ENCODE data around the gene MAGEH1. TPM values are rescaled to one million over a fixed set of nuclear protein-coding genes. Genes with fewer than 3 reads are reported as not detected.
A peak's percentile ranks its signal among the peaks of the same experiment; 100 is the strongest.

MAGEH1 gene
- total RNA-seq, 1 donor from 2014 or later: 23.5 TPM

DNA sequence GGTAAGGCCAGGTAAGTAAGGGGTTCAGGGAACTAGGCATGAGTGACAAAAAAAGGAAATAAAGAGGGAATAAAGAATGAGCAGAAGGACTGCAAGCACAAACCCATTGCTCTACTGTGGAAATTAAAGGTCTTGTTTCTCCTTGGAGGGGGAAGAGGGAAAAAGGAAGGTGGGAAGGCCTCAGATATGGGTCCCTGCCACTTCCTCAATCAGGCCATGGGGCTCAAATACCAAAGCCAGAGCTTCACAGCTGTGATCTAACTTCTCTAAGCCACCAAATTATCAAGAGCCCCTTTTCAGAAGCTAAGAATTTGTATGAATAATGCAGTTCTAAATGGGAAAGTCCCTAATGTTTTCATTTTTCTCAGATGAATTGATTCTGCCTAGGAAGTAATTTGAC lies 33.0 kb downstream of the MAGEH1 start:
- H3F3A ChIP-seq (ENCODE audit: low read depth): peaks cover 13% of the 10 kb centered on the region
- no peak overlapping the region for H3K4me3 ChIP-seq
- H2AFZ ChIP-seq (replicated peaks): no peak overlapping the region
- H4K20me1 ChIP-seq (ENCODE audit: low read depth): no peaks in the 10 kb centered on the region
- Mint-ChIP-seq H3K27me3 (ENCODE audit: insufficient read depth, low read depth) (peaks cover 3% of the 10 kb centered on the region), H3K9me3 (peaks cover 8% of the 10 kb centered on the region), H3K4me3 (no peak overlapping the region), H3K27ac (no peak overlapping the region), H3K4me1 (peaks cover 11% of the 10 kb centered on the region), H3K36me3 (peaks cover 3% of the 10 kb centered on the region)
- H3K4me1 ChIP-seq: no peaks in the 10 kb centered on the region
- no peaks in the 10 kb centered on the region for H3K79me2 ChIP-seq (ENCODE audit: low read depth)
- no peak overlapping the region for H3K27ac ChIP-seq
- no peaks in the 10 kb centered on the region for H3K27me3 ChIP-seq
- no peak overlapping the region for H3K4me2 ChIP-seq
- TF ChIP-seq EZH2phosphoT487 (IDR thresholded peaks at IDR 0.05) (no peak), EZH2 (IDR thresholded peaks at IDR 0.05) (no peak)
- TF ChIP-seq, protein P1, sequence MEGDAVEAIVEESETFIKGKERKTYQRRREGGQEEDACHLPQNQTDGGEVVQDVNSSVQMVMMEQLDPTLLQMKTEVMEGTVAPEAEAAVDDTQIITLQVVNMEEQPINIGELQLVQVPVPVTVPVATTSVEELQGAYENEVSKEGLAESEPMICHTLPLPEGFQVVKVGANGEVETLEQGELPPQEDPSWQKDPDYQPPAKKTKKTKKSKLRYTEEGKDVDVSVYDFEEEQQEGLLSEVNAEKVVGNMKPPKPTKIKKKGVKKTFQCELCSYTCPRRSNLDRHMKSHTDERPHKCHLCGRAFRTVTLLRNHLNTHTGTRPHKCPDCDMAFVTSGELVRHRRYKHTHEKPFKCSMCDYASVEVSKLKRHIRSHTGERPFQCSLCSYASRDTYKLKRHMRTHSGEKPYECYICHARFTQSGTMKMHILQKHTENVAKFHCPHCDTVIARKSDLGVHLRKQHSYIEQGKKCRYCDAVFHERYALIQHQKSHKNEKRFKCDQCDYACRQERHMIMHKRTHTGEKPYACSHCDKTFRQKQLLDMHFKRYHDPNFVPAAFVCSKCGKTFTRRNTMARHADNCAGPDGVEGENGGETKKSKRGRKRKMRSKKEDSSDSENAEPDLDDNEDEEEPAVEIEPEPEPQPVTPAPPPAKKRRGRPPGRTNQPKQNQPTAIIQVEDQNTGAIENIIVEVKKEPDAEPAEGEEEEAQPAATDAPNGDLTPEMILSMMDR (IDR thresholded peaks at IDR 0.05): no peak
- DNase-seq (ENCODE audit: low spot score): no peak
- H3K36me3 ChIP-seq: no peaks in the 10 kb centered on the region
- no peak overlapping the region for H3K9ac ChIP-seq
- H3K9me3 ChIP-seq (ENCODE audit: low read depth): no peaks in the 10 kb centered on the region

DNA sequence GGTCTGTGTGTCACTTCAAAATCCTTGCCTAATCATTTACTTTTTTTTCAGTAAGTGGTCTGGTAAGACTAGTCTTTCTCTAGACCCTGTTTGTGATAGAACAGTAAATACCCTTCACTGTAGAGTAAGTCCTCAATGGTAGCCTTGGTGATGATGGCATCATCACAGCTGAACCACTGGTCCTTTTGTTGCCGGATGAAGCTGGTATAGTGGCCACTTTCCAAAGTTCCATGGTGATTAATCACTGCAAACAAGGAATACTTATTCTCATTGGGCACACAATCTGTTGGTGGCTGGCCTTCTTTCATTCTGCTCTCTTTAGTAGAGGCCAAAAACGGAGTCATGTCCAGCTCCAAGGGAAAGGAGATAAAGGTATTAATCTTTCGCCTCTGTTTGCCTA lies 34.8 kb downstream of the MAGEH1 start:
- Mint-ChIP-seq H3K9me3 (peaks cover 8% of the 10 kb centered on the region), H3K36me3 (peaks cover 3% of the 10 kb centered on the region)

DNA sequence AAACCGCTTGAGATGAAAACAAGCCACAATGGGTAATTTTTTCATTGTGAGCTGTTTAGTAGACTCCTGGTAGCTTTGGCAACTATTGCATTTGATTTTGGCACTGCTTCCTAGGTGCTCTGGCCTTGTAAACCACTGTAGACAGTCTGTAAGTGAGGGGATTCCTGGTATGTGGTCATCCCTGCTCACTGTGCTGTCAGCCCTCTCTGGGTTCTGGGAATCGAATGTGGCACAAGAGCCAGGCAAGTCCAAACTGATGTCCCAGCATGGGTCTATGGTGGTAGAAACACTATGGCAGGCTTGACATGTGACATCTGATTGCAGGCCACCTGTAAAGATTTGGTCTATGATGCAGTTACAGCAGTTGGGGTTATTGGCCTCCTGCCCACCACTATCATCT lies 35.2 kb downstream of the MAGEH1 start:
- Mint-ChIP-seq H3K27ac (no peak overlapping the region), H3K4me3 (no peak overlapping the region), H3K36me3 (peaks cover 3% of the 10 kb centered on the region), H3K9me3 (peaks cover 6% of the 10 kb centered on the region), H3K4me1 (peaks cover 18% of the 10 kb centered on the region), H3K27me3 (ENCODE audit: insufficient read depth, low read depth) (peaks cover 3% of the 10 kb centered on the region)
- Histone ChIP-seq H3K79me2 (ENCODE audit: low read depth) (no peaks in the 10 kb centered on the region), H3K4me1 (peaks cover 3% of the 10 kb centered on the region), H2AFZ (replicated peaks) (no peak overlapping the region), H3K4me2 (no peak overlapping the region), H4K20me1 (ENCODE audit: low read depth) (no peaks in the 10 kb centered on the region), H3K27ac (no peak overlapping the region), H3K9me3 (ENCODE audit: low read depth) (no peaks in the 10 kb centered on the region), H3F3A (ENCODE audit: low read depth) (peaks cover 19% of the 10 kb centered on the region), H3K27me3 (no peaks in the 10 kb centered on the region), H3K9ac (no peak overlapping the region), H3K4me3 (no peak overlapping the region), H3K36me3 (no peaks in the 10 kb centered on the region)
- no peak for TF ChIP-seq EZH2phosphoT487 (IDR thresholded peaks at IDR 0.05)
- no peak for TF ChIP-seq EZH2 (IDR thresholded peaks at IDR 0.05)
- TF ChIP-seq, protein P1 (IDR thresholded peaks at IDR 0.05): no peak
- DNase-seq (ENCODE audit: low spot score): no peak

More for the DNA sequence above, 34.8 kb downstream of the MAGEH1 start:
- H3K27ac ChIP-seq: no peak overlapping the region
- H3K27ac Mint-ChIP-seq: no peak overlapping the region
- no peak overlapping the region for H3K4me2 ChIP-seq
- no peak overlapping the region for H3K9ac ChIP-seq
- H3F3A ChIP-seq (ENCODE audit: low read depth): peaks cover 19% of the 10 kb centered on the region
- no peaks in the 10 kb centered on the region for H3K9me3 ChIP-seq (ENCODE audit: low read depth)
- no peak for DNase-seq (ENCODE audit: low spot score)
- H3K4me1 ChIP-seq: peaks cover 3% of the 10 kb centered on the region
- H3K36me3 ChIP-seq: no peaks in the 10 kb centered on the region
- no peaks in the 10 kb centered on the region for H3K79me2 ChIP-seq (ENCODE audit: low read depth)
- no peak overlapping the region for H3K4me3 Mint-ChIP-seq
- H3K4me3 ChIP-seq: no peak overlapping the region
- no peaks in the 10 kb centered on the region for H4K20me1 ChIP-seq (ENCODE audit: low read depth)
- no peaks in the 10 kb centered on the region for H3K27me3 ChIP-seq
- H2AFZ ChIP-seq (replicated peaks): no peak overlapping the region
- H3K27me3 Mint-ChIP-seq (ENCODE audit: insufficient read depth, low read depth): peaks cover 3% of the 10 kb centered on the region
- H3K4me1 Mint-ChIP-seq: peaks cover 18% of the 10 kb centered on the region
- TF ChIP-seq EZH2phosphoT487 (IDR thresholded peaks at IDR 0.05): no peak

DNA sequence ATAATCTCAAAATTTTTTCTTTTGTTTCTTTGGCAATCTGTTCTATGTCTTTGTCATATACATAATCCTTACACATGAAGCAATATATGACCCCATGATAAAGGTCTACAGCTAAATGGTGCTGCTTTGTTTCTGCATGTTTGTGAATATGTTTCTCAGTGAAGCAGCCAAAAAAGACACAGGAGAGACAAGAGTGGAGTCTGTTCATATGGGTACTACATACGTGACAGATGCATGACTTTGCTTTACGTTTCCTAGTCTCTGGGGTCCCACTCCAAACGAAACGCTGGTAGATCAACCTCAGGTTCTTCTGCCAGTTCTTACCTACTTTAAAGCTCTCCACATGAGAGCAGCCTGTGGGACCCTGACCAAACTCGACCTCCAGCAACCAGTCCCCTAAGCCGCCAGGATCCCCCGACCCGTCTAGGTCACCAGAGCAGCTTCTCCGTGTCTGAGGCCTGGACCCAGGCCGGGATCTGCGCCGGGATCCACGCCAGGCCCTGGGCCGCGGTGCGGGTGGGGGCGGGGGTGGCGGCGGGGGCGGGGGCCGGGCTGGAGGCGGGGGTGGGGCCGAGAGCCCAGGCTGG lies 36.2 kb downstream of the MAGEH1 start:
- H3K79me2 ChIP-seq (ENCODE audit: low read depth): no peaks in the 10 kb centered on the region

More for the DNA sequence above, 36.2 kb downstream of the MAGEH1 start:
- Histone ChIP-seq H3K27ac (no peak overlapping the region), H3K36me3 (no peaks in the 10 kb centered on the region), H3K4me3 (peak overlapping the region; percentile 61), H3K4me1 (peaks cover 3% of the 10 kb centered on the region), H4K20me1 (ENCODE audit: low read depth) (no peaks in the 10 kb centered on the region), H3K9ac (no peak overlapping the region), H3K27me3 (no peaks in the 10 kb centered on the region), H3F3A (ENCODE audit: low read depth) (peaks cover 19% of the 10 kb centered on the region), H2AFZ (replicated peaks) (no peak overlapping the region), H3K4me2 (peak overlapping the region; percentile 80), H3K9me3 (ENCODE audit: low read depth) (no peaks in the 10 kb centered on the region)
- Mint-ChIP-seq H3K27me3 (ENCODE audit: insufficient read depth, low read depth) (peaks cover 3% of the 10 kb centered on the region), H3K9me3 (peaks cover 6% of the 10 kb centered on the region), H3K4me1 (peaks cover 18% of the 10 kb centered on the region), H3K36me3 (peaks cover 3% of the 10 kb centered on the region), H3K4me3 (peak overlapping the region; percentile 81), H3K27ac (no peak overlapping the region)
- no peak for DNase-seq (ENCODE audit: low spot score)
- TF ChIP-seq EZH2phosphoT487 (IDR thresholded peaks at IDR 0.05) (no peak), EZH2 (IDR thresholded peaks at IDR 0.05) (no peak)
- TF ChIP-seq, protein P1 (IDR thresholded peaks at IDR 0.05): no peak

Data from neural progenitor cell (in vitro differentiated cells).